SU-DHL-6 (cell line): Measurements from ENCODE around the gene B9D2.

Experiments
- CTCF ChIP-seq: fragments of 200-600 bp; sonication (generic); IDR thresholded peaks from one replicate; pipeline ENCODE4 v1.5.1; 2017; ENCODE audit warnings: antibody characterized with exemption, mild to moderate bottlenecking, low read length, moderate library complexity; ENCODE audit not compliant: insufficient read depth, poor library complexity, severe bottlenecking
- EZH2phosphoT487 ChIP-seq: fragments of 200-600 bp; sonication (generic), shearing (Covaris generic); conservative IDR thresholded peaks from 2 replicates; pipeline ENCODE4 v1.6.1; 2018; ENCODE audit warnings: mild to moderate bottlenecking, antibody characterized with exemption, low read length, moderate library complexity, mixed read lengths

- TF ChIP-seq CTCF = no peak
- TF ChIP-seq EZH2phosphoT487 = no peak
Observed at GRCh38 chr19:41307090-41307875, 56.7 kb downstream of the B9D2 start.
